ENCODE results near the gene WWOX.

- TF ChIP-seq CTCF (IDR thresholded peaks at IDR 0.05; ENCODE audit: low read length) (no peak), EZH2 (optimal IDR thresholded peaks at IDR 0.05; ENCODE audit: low read depth, low read length) (no peak)
These were observed 210.3 kb downstream of the WWOX start for GRCh38 chr16:78309763-78310162.

Measured in MM.1S (cell line).